Measurements from ENCODE around the gene PLEKHG1.

The PLEKHG1 gene

GRCh38 chr6:150599199-150600009 lies at the start of gene PLEKHG1:
TSS of gene PLEKHG1 (plus strand) at chr6:150599885. CDS start at chr6:150733682, 133,797 bp downstream.
- DNase-seq: peak; percentile 69
- in situ Hi-C loops (cut with MboI; ENCODE audit: low pct_unique_long_range_greater_than_20kb, low sequenced_read_pairs): no loop called here

GRCh38 chr6:150550244-150550643 lies 49.4 kb upstream of the PLEKHG1 start:
- DNase-seq: no peak
- in situ Hi-C loops (cut with MboI; ENCODE audit: low pct_unique_long_range_greater_than_20kb, low sequenced_read_pairs): no loop called here

- in situ Hi-C loops (cut with MboI; ENCODE audit: low pct_unique_long_range_greater_than_20kb, low sequenced_read_pairs): no loop called here
- DNase-seq: no peak
Measured at GRCh38 chr6:150557043-150557599, 42.6 kb upstream of the PLEKHG1 start.

GRCh38 chr6:150560004-150560883 lies 39.4 kb upstream of the PLEKHG1 start:
- in situ Hi-C loops (cut with MboI; ENCODE audit: low pct_unique_long_range_greater_than_20kb, low sequenced_read_pairs): no loop called here
- no peak for DNase-seq

- no peak for DNase-seq
- in situ Hi-C loops (cut with MboI; ENCODE audit: low pct_unique_long_range_greater_than_20kb, low sequenced_read_pairs): no loop called here
Measured at GRCh38 chr6:150560884-150561219, 38.8 kb upstream of the PLEKHG1 start.

GRCh38 chr6:150565945-150566344 lies 33.7 kb upstream of the PLEKHG1 start:
- no peak for DNase-seq
- in situ Hi-C loops (cut with MboI; ENCODE audit: low pct_unique_long_range_greater_than_20kb, low sequenced_read_pairs): no loop called here

GRCh38 chr6:150566486-150566885 lies 33.2 kb upstream of the PLEKHG1 start:
- in situ Hi-C loops (cut with MboI; ENCODE audit: low pct_unique_long_range_greater_than_20kb, low sequenced_read_pairs): no loop called here
- no peak for DNase-seq

- DNase-seq: no peak
- in situ Hi-C loops (cut with MboI; ENCODE audit: low pct_unique_long_range_greater_than_20kb, low sequenced_read_pairs): no loop called here
Measured at GRCh38 chr6:150567380-150567779, 32.3 kb upstream of the PLEKHG1 start.

GRCh38 chr6:150567823-150568383 lies 31.8 kb upstream of the PLEKHG1 start:
- no peak for DNase-seq
- in situ Hi-C loops (cut with MboI; ENCODE audit: low pct_unique_long_range_greater_than_20kb, low sequenced_read_pairs): no loop called here

- no peak for DNase-seq
- in situ Hi-C loops (cut with MboI; ENCODE audit: low pct_unique_long_range_greater_than_20kb, low sequenced_read_pairs): no loop called here
Measured at GRCh38 chr6:150568560-150568959, 31.1 kb upstream of the PLEKHG1 start.

- in situ Hi-C loops (cut with MboI; ENCODE audit: low pct_unique_long_range_greater_than_20kb, low sequenced_read_pairs): no loop called here
- DNase-seq: no peak
Measured at GRCh38 chr6:150569161-150569560, 30.5 kb upstream of the PLEKHG1 start.

GRCh38 chr6:150573041-150573681 lies 26.5 kb upstream of the PLEKHG1 start:
- in situ Hi-C loops (cut with MboI; ENCODE audit: low pct_unique_long_range_greater_than_20kb, low sequenced_read_pairs): no loop called here
- DNase-seq: no peak

GRCh38 chr6:150575836-150576235 lies 23.8 kb upstream of the PLEKHG1 start:
- no peak for DNase-seq
- in situ Hi-C loops (cut with MboI; ENCODE audit: low pct_unique_long_range_greater_than_20kb, low sequenced_read_pairs): no loop called here

GRCh38 chr6:150576651-150577226 lies 22.9 kb upstream of the PLEKHG1 start:
- DNase-seq: no peak
- in situ Hi-C loops (cut with MboI; ENCODE audit: low pct_unique_long_range_greater_than_20kb, low sequenced_read_pairs): no loop called here

- in situ Hi-C loops (cut with MboI; ENCODE audit: low pct_unique_long_range_greater_than_20kb, low sequenced_read_pairs): no loop called here
- no peak for DNase-seq
Measured at GRCh38 chr6:150579611-150580010, 20.1 kb upstream of the PLEKHG1 start.

- in situ Hi-C loops (cut with MboI; ENCODE audit: low pct_unique_long_range_greater_than_20kb, low sequenced_read_pairs): no loop called here
- DNase-seq: no peak
Measured at GRCh38 chr6:150580489-150580888, 19.2 kb upstream of the PLEKHG1 start.

- in situ Hi-C loops (cut with MboI; ENCODE audit: low pct_unique_long_range_greater_than_20kb, low sequenced_read_pairs): no loop called here
- no peak for DNase-seq
Measured at GRCh38 chr6:150584065-150584464, 15.6 kb upstream of the PLEKHG1 start.

- in situ Hi-C loops (cut with MboI; ENCODE audit: low pct_unique_long_range_greater_than_20kb, low sequenced_read_pairs): no loop called here
- no peak for DNase-seq
Measured at GRCh38 chr6:150584596-150584995, 15.1 kb upstream of the PLEKHG1 start.

GRCh38 chr6:150586850-150587359 lies 12.8 kb upstream of the PLEKHG1 start:
- in situ Hi-C loops (cut with MboI; ENCODE audit: low pct_unique_long_range_greater_than_20kb, low sequenced_read_pairs): no loop called here
- no peak for DNase-seq
